ENCODE measurements around the gene ACP5. TPM values are rescaled to one million over a fixed set of nuclear protein-coding genes. Genes with fewer than 3 reads are reported as not detected.

The ACP5 gene
- total and polyA plus RNA-seq, 2 of the 8 experiments (the other 6 are each of a cell fraction or from before 2014, with no cell fraction given): 9.0 to 14.3 TPM

DNA sequence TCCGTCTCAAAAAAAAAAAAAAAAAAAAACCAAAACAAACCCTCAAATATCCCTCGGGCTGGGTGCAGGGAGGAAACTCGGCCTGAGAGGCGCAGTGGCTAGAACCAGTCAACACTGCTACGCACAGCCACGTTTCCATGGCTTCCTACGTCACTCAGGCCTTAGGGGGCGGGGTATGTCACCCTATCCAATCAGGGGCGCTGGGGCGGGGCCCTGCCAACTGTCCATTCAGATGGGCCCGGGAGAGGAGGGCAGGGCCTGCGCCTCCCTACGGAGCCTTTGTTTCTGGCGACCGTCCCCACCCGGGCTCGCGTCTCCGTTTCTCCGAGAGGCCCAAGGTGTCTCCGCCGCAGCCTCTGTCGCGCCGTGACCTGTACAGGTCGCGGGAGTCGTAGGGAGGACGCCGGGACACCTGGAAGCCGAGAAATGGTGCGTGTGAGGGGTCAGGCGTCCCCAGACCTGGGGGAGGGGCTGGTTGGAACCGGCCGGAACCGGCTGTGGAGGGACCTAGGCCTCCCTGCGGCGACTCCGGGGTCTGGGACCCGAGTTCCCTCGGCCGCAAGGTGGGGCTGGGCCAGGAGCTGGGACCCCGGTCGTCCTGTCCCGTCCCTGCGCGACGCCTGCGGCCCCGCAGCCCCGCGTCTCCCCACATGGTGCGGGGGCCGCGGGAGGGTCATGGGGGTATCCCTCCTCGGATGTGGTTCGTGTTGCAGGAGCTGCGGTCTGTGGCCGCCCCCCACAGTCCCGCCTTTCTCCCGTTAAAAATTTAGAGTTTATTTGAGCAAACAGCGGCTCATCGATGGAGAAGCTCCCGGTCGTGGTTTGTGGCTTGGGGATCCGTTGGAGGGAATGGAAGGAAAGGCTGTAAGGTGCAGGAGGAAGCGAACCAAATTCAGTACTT, 20.0 kb upstream of the ACP5 start, which contains the start of gene ZNF627 (continued):
- no peak for TF ChIP-seq HDAC2 (IDR thresholded peaks at IDR 0.05; ENCODE audit: borderline replicate concordance in 1 of 2, low read depth in 2 of 2, low read length in 2 of 2)
- TF ChIP-seq POLR2AphosphoS5 (IDR thresholded peaks at IDR 0.05; ENCODE audit: low read depth, low read length): peak; percentile 95
- TF ChIP-seq MAX (IDR thresholded peaks at IDR 0.05): peak; percentile 67
- TF ChIP-seq RNF2 (IDR thresholded peaks at IDR 0.05; ENCODE audit: borderline replicate concordance, low read depth, low read length, missing control alignments, poor library complexity, severe bottlenecking): no peak
- TF ChIP-seq RAD21 (IDR thresholded peaks at IDR 0.05 in 1 of 2, conservative IDR thresholded peaks at IDR 0.05 in 1 of 2; ENCODE audit: low read depth in 2 of 2, low read length in 2 of 2): 0 out of 4 replicates have a peak, but pooled peaks of 1 of the 2 experiments have one; percentile 9
- TF ChIP-seq CEBPB (IDR thresholded peaks at IDR 0.05; ENCODE audit: low read depth, low read length): no peak
- peak; percentile 25 for TF ChIP-seq ASH2L (IDR thresholded peaks at IDR 0.05; ENCODE audit: low read length)
- peak; percentile 94 for TF ChIP-seq TAF1 (IDR thresholded peaks at IDR 0.05; ENCODE audit: low read depth, low read length)
- TF ChIP-seq YY1 (IDR thresholded peaks at IDR 0.05; ENCODE audit: low read depth, low read length): no peak
- TF ChIP-seq JUND (IDR thresholded peaks at IDR 0.05; ENCODE audit: low read length): no peak
- TF ChIP-seq SP2 (IDR thresholded peaks at IDR 0.05; ENCODE audit: low read length): no peak

Data from H1 (cell line).